ENCODE data around the gene C3AR1. TPM values are rescaled to one million over a fixed set of nuclear protein-coding genes. Genes with fewer than 3 reads are reported as not detected.
"Not testable (repeated sequence)": the region's sequence is repeated elsewhere in the genome, so short reads cannot be mapped to it uniquely, and the experiment has no call there.

Gene C3AR1
- total RNA-seq, 2 experiments from 2014 or later, result 1.4 TPM

GRCh38 chr12:8026291-8026900, 39.8 kb downstream of the C3AR1 start:
- Mint-ChIP-seq H3K27ac (peak overlapping the region; percentile 99), H3K4me1 (ENCODE audit: low read depth) (peaks cover 18% of the 10 kb centered on the region), H3K9me3 (no peaks in the 10 kb centered on the region), H3K36me3 (ENCODE audit: low read depth) (peaks cover 19% of the 10 kb centered on the region), H3K27me3 (no peaks in the 10 kb centered on the region), H3K4me3 (peak overlapping the region; percentile 92)
- intact Hi-C loops (cut with DNase I, micrococcal nuclease), result loop anchor here (1.0 to 10.0 kb wide), 6 partner anchors 56 to 832 kb away; partner anchors contain the start of genes NECAP1 (in 1 of the 2) and SLC2A3 (in 1 of the 2)
- DNase-seq, result peak; percentile 86 to 99 (median 93)
- H3K27me3 ChIP-seq (ENCODE audit: control insufficient read depth in 1 of 2, insufficient read depth in 2 of 2, low read length in 2 of 2), result no peaks in the 10 kb centered on the region
- peak overlapping the region; percentile 81 for H3K4me3 ChIP-seq (ENCODE audit: low read length)
- peaks cover 20% of the 10 kb centered on the region for H3K4me1 ChIP-seq (ENCODE audit: insufficient read depth, low read length)
- no peaks in the 10 kb centered on the region for H3K36me3 ChIP-seq (ENCODE audit: insufficient read depth, low read length)
- H3K27ac ChIP-seq (ENCODE audit: low read depth in 1 of 2, low read length in 2 of 2), result peak overlapping the region; percentile 98 to 100
- TF ChIP-seq, protein P1, sequence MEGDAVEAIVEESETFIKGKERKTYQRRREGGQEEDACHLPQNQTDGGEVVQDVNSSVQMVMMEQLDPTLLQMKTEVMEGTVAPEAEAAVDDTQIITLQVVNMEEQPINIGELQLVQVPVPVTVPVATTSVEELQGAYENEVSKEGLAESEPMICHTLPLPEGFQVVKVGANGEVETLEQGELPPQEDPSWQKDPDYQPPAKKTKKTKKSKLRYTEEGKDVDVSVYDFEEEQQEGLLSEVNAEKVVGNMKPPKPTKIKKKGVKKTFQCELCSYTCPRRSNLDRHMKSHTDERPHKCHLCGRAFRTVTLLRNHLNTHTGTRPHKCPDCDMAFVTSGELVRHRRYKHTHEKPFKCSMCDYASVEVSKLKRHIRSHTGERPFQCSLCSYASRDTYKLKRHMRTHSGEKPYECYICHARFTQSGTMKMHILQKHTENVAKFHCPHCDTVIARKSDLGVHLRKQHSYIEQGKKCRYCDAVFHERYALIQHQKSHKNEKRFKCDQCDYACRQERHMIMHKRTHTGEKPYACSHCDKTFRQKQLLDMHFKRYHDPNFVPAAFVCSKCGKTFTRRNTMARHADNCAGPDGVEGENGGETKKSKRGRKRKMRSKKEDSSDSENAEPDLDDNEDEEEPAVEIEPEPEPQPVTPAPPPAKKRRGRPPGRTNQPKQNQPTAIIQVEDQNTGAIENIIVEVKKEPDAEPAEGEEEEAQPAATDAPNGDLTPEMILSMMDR (IDR thresholded peaks at IDR 0.05), result no peak
- peak; percentile 88 for ATAC-seq (ENCODE audit: poor library complexity)
- ChIA-PET POLR2A (interaction anchor here (0.9 to 3.5 kb wide), 20 partner anchors 10 to 163 kb away, joined by 3 to 59 read pairs (median 7); partner anchors contain the start of genes C3AR1, NECAP1 and SLC2A3), CTCF (interaction anchor here (1.0 to 2.0 kb wide), 5 partner anchors 20 to 93 kb away, joined by 3 to 13 read pairs (median 5); partner anchors contain the start of gene C3AR1)
- H3K9me3 ChIP-seq (ENCODE audit: control insufficient read depth in 1 of 2, insufficient read depth in 1 of 2, low read length in 2 of 2), result no peaks in the 10 kb centered on the region

- Histone ChIP-seq H3K27me3 (ENCODE audit: control insufficient read depth in 1 of 2, insufficient read depth in 2 of 2, low read length in 2 of 2) (peaks cover 11 to 19% of the 10 kb centered on the region in 2 experiments), H3K27ac (ENCODE audit: low read depth in 1 of 2, low read length in 2 of 2) (no peak overlapping the region), H3K36me3 (ENCODE audit: insufficient read depth, low read length) (no peaks in the 10 kb centered on the region), H3K4me3 (ENCODE audit: low read length) (peak overlapping the region; percentile 52), H3K4me1 (ENCODE audit: insufficient read depth, low read length) (peaks cover 14% of the 10 kb centered on the region), H3K9me3 (ENCODE audit: control insufficient read depth in 1 of 2, insufficient read depth in 1 of 2, low read length in 2 of 2) (peaks cover 0 to 9% of the 10 kb centered on the region in 2 experiments)
- ChIA-PET CTCF (no interaction called here), POLR2A (interaction anchor here (0.6 kb wide), 1 partner anchor 1423 kb away, joined by 3 read pairs; no protein-coding TSS in a partner anchor)
- intact Hi-C loops (cut with DNase I, micrococcal nuclease), result no loop called here
- Mint-ChIP-seq H3K4me1 (ENCODE audit: low read depth) (peaks cover 5% of the 10 kb centered on the region), H3K27ac (no peak overlapping the region), H3K4me3 (peak overlapping the region; percentile 65), H3K27me3 (peaks cover 33% of the 10 kb centered on the region), H3K9me3 (no peaks in the 10 kb centered on the region), H3K36me3 (ENCODE audit: low read depth) (no peaks in the 10 kb centered on the region)
- DNase-seq (peak in 4 of 14 experiments; percentile 10 to 38 (median 36)), ATAC-seq (ENCODE audit: poor library complexity) (peak; percentile 43)
- TF ChIP-seq, protein P1 (IDR thresholded peaks at IDR 0.05), result no peak
Measured at GRCh38 chr12:8018666-8019581, 47.2 kb downstream of the C3AR1 start.

- H3K4me3 Mint-ChIP-seq, result peak overlapping the region; percentile 30
- CTCF ChIA-PET; H3K9me3 ChIP-seq (ENCODE audit: control insufficient read depth in 1 of 2, insufficient read depth in 1 of 2, low read length in 2 of 2); H3K4me1 Mint-ChIP-seq (ENCODE audit: low read depth); intact Hi-C loops (cut with DNase I, micrococcal nuclease); DNase-seq; H3K27ac ChIP-seq (ENCODE audit: low read depth in 1 of 2, low read length in 2 of 2); H3K4me3 ChIP-seq (ENCODE audit: low read length); H3K27ac Mint-ChIP-seq; H3K36me3 Mint-ChIP-seq (ENCODE audit: low read depth); ATAC-seq (ENCODE audit: poor library complexity); H3K9me3 Mint-ChIP-seq; H3K36me3 ChIP-seq (ENCODE audit: insufficient read depth, low read length); POLR2A ChIA-PET: not testable (repeated sequence)
- H3K4me1 ChIP-seq (ENCODE audit: insufficient read depth, low read length), result peaks cover 14% of the 10 kb centered on the region
- peaks cover 33% of the 10 kb centered on the region for H3K27me3 Mint-ChIP-seq
- H3K27me3 ChIP-seq (ENCODE audit: control insufficient read depth in 1 of 2, insufficient read depth in 2 of 2, low read length in 2 of 2), result peaks cover 11 to 19% of the 10 kb centered on the region in 2 experiments
Measured at GRCh38 chr12:8018213-8018612, 47.9 kb downstream of the C3AR1 start.

Data from CD4-positive, alpha-beta T cell (primary cell).